GM19395 (cell line): ENCODE measurements around the gene PPP2R5A.
"Not testable (repeated sequence)": the region's sequence is repeated elsewhere in the genome, so short reads cannot be mapped to it uniquely, and the experiment has no call there.

Experiments
- ATAC-seq: cut with Tn5 transposase; IDR thresholded peaks from one replicate; pipeline ENCODE4 v1.9.1; 2021; ENCODE audit warnings: mild to moderate bottlenecking, moderate library complexity; ENCODE audit not compliant: unreplicated experiment

PPP2R5A gene

GRCh38 chr1:212267017-212267416 lies 18.2 kb upstream of the PPP2R5A start:
- no peak for ATAC-seq

GRCh38 chr1:212267460-212267859 lies 17.8 kb upstream of the PPP2R5A start:
- peak; percentile 62 for ATAC-seq

GRCh38 chr1:212269306-212269705 lies 15.9 kb upstream of the PPP2R5A start:
- ATAC-seq: no peak

GRCh38 chr1:212270564-212270963 lies 14.6 kb upstream of the PPP2R5A start:
- no peak for ATAC-seq

- no peak for ATAC-seq
Observed at GRCh38 chr1:212271234-212271633, 14.0 kb upstream of the PPP2R5A start.

- ATAC-seq: no peak
Observed at GRCh38 chr1:212271823-212272485, 13.3 kb upstream of the PPP2R5A start.

GRCh38 chr1:212281590-212281989 lies 3.6 kb upstream of the PPP2R5A start:
- no peak for ATAC-seq

GRCh38 chr1:212283741-212284140 lies 1.5 kb upstream of the PPP2R5A start:
- ATAC-seq: no peak

- no peak for ATAC-seq
Observed at GRCh38 chr1:212284332-212284743, 872 bp upstream of the PPP2R5A start.

- peak; percentile 25 for ATAC-seq
Observed at GRCh38 chr1:212285685-212286555, 710 bp downstream of the PPP2R5A start.

- no peak for ATAC-seq
Observed at GRCh38 chr1:212286556-212287131, 1.4 kb downstream of the PPP2R5A start.

GRCh38 chr1:212287261-212287895 lies 2.2 kb downstream of the PPP2R5A start:
- ATAC-seq: no peak

- ATAC-seq: not testable (repeated sequence)
Observed at GRCh38 chr1:212287995-212288394, 2.8 kb downstream of the PPP2R5A start.

- no peak for ATAC-seq
Observed at GRCh38 chr1:212288615-212289014, 3.4 kb downstream of the PPP2R5A start.

GRCh38 chr1:212289262-212290077 lies 4.3 kb downstream of the PPP2R5A start:
- no peak for ATAC-seq

- ATAC-seq: no peak
Observed at GRCh38 chr1:212290608-212291007, 5.4 kb downstream of the PPP2R5A start.

GRCh38 chr1:212291505-212292134 lies 6.4 kb downstream of the PPP2R5A start:
- peak; percentile 61 for ATAC-seq

- ATAC-seq: no peak
Observed at GRCh38 chr1:212292250-212293105, 7.3 kb downstream of the PPP2R5A start.

GRCh38 chr1:212293579-212293978 lies 8.4 kb downstream of the PPP2R5A start:
- ATAC-seq: no peak
